K562 (cell line): ENCODE data around the gene MKRN1.

Source experiments
- CEBPB ChIP-seq: fragments of 450-650 bp; IDR thresholded peaks from 2 replicates; pipeline ENCODE4 v1.6.1; 2016; ENCODE audit warnings: missing genetic modification characterization, missing compliant biosample characterization
- CTCF ChIP-seq, 3 experiments: IDR thresholded peaks in 2 of 3; conservative IDR thresholded peaks in 1 of 3; 2 replicates each; pipeline ENCODE4 v1.5.1; 2011 to 2012; ENCODE audit warnings: low read length in 3 of 3, mild to moderate bottlenecking in 3 of 3, control low read depth in 2 of 3, improper control_type of control experiment in 1 of 3, inconsistent platforms in 1 of 3, low read depth in 1 of 3, mixed read lengths in 1 of 3, moderate library complexity in 1 of 3; ENCODE audit not compliant: insufficient read depth in 2 of 3
- E4F1 ChIP-seq: fragments of 250-450 bp; sonication (Bioruptor Pico); IDR thresholded peaks from 2 replicates; pipeline ENCODE4 v1.5.0; 2021; ENCODE audit warnings: mild to moderate bottlenecking, borderline replicate concordance
- HOMEZ ChIP-seq: fragments of 250-450 bp; sonication (Bioruptor Pico); IDR thresholded peaks from 2 replicates; pipeline ENCODE4 v1.4.0; 2020; ENCODE audit warnings: mild to moderate bottlenecking, moderate library complexity
- JUNB ChIP-seq: fragments of 450-650 bp; formaldehyde crosslinking; conservative IDR thresholded peaks from 2 replicates; pipeline ENCODE4 v1.4.0; 2020; ENCODE audit warnings: mild to moderate bottlenecking
- MTA3 ChIP-seq: fragments of 450-650 bp; formaldehyde crosslinking; IDR thresholded peaks from 2 replicates; pipeline ENCODE4 v1.6.1; 2017; ENCODE audit warnings: mild to moderate bottlenecking, borderline replicate concordance
- NFXL1 ChIP-seq: fragments of 450-650 bp; formaldehyde crosslinking; IDR thresholded peaks from 2 replicates; pipeline ENCODE4 v1.4.0; 2021; ENCODE audit warnings: mild to moderate bottlenecking
- POLR2AphosphoS5 ChIP-seq: IDR thresholded peaks from 2 replicates; pipeline ENCODE4 v1.6.1; 2011; ENCODE audit warnings: mild to moderate bottlenecking, low read depth, low read length, moderate library complexity; ENCODE audit not compliant: control insufficient read depth, insufficient read depth
- RAD21 ChIP-seq, 2 experiments: fragments of 250-450 bp in 1 of 2; fragments of 450-650 bp in 1 of 2; sonication (Bioruptor Pico) in 1 of 2; formaldehyde crosslinking in 1 of 2; IDR thresholded peaks in 1 of 2; conservative IDR thresholded peaks in 1 of 2; 2 replicates each; pipeline versions ENCODE4 v1.4.0 to v1.8.0; 2020 to 2022; ENCODE audit warnings: mild to moderate bottlenecking in 2 of 2, moderate library complexity in 1 of 2
- SAFB2 ChIP-seq: fragments of 200-400 bp; formaldehyde crosslinking; IDR thresholded peaks from 2 replicates; pipeline ENCODE4 v1.6.1; 2018; ENCODE audit warnings: borderline replicate concordance, low read length, low read depth, moderate library complexity; ENCODE audit not compliant: severe bottlenecking

GRCh38 chr7:140417456-140418155, 61.7 kb downstream of the MKRN1 start:
- no peak for TF ChIP-seq NFXL1 (CRISPR knock-in tag)
- no peak for TF ChIP-seq RAD21 (CRISPR knock-in tag; conservative IDR thresholded peaks at IDR 0.05 in 1 of 2, IDR thresholded peaks at IDR 0.05 in 1 of 2)
- no peak for TF ChIP-seq E4F1 (CRISPR knock-in tag)
- no peak for TF ChIP-seq MTA3
- no peak for TF ChIP-seq HOMEZ (CRISPR knock-in tag)
- TF ChIP-seq CEBPB (tag): no peak
- no peak for TF ChIP-seq JUNB (CRISPR knock-in tag)
- no peak for TF ChIP-seq SAFB2
- no peak for TF ChIP-seq CTCF (IDR thresholded peaks at IDR 0.05 in 2 of 3, conservative IDR thresholded peaks at IDR 0.05 in 1 of 3; ENCODE audit: insufficient read depth in 2 of 3, low read depth in 1 of 3, low read length in 3 of 3)
- TF ChIP-seq POLR2AphosphoS5: no peak
